ENCODE results near the gene SUMO2.

SUMO2 gene

GRCh38 chr17:75191584-75191983 lies 8.8 kb upstream of the SUMO2 start (continued):
- TF ChIP-seq ZNF677 (tag by site-specific recombination; IDR thresholded peaks at IDR 0.05) (no peak), KLF8 (tag by site-specific recombination; IDR thresholded peaks at IDR 0.05) (peak; percentile 51; the same call in 1 of the 2 replicates), GLIS1 (tag by site-specific recombination; IDR thresholded peaks at IDR 0.05) (peak; percentile 64), BCL11A (tag by site-specific recombination; IDR thresholded peaks at IDR 0.05; ENCODE audit: low read depth) (peak; percentile 66; the same call in 1 of the 2 replicates), ZNF777 (tag by site-specific recombination; IDR thresholded peaks at IDR 0.05; ENCODE audit: borderline replicate concordance) (no peak), ZFP69B (tag by site-specific recombination; IDR thresholded peaks at IDR 0.05) (0 out of 2 replicates have a peak, but pooled peaks have one; percentile 49), ZNF654 (tag by site-specific recombination; IDR thresholded peaks at IDR 0.05; ENCODE audit: low read depth) (no peak), ZBTB8A (tag by site-specific recombination; IDR thresholded peaks at IDR 0.05) (0 out of 2 replicates have a peak, but pooled peaks have one; percentile 20), SP3 (tag by site-specific recombination; IDR thresholded peaks at IDR 0.05) (0 out of 2 replicates have a peak, but pooled peaks have one; percentile 13), OSR2 (tag by site-specific recombination; IDR thresholded peaks at IDR 0.05) (peak; percentile 88), ZBTB17 (tag by site-specific recombination; IDR thresholded peaks at IDR 0.05) (peak; percentile 88), ZBTB21 (tag by site-specific recombination; IDR thresholded peaks at IDR 0.05) (peak; percentile 42; the same call in 1 of the 2 replicates), ZNF830 (tag by site-specific recombination; IDR thresholded peaks at IDR 0.05; ENCODE audit: low read depth) (no peak)
- TF ChIP-seq, protein P1, sequence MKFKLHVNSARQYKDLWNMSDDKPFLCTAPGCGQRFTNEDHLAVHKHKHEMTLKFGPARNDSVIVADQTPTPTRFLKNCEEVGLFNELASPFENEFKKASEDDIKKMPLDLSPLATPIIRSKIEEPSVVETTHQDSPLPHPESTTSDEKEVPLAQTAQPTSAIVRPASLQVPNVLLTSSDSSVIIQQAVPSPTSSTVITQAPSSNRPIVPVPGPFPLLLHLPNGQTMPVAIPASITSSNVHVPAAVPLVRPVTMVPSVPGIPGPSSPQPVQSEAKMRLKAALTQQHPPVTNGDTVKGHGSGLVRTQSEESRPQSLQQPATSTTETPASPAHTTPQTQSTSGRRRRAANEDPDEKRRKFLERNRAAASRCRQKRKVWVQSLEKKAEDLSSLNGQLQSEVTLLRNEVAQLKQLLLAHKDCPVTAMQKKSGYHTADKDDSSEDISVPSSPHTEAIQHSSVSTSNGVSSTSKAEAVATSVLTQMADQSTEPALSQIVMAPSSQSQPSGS (tag by site-specific recombination; IDR thresholded peaks at IDR 0.05; ENCODE audit: low read depth), result peak; percentile 87
- TF ChIP-seq, protein P2, sequence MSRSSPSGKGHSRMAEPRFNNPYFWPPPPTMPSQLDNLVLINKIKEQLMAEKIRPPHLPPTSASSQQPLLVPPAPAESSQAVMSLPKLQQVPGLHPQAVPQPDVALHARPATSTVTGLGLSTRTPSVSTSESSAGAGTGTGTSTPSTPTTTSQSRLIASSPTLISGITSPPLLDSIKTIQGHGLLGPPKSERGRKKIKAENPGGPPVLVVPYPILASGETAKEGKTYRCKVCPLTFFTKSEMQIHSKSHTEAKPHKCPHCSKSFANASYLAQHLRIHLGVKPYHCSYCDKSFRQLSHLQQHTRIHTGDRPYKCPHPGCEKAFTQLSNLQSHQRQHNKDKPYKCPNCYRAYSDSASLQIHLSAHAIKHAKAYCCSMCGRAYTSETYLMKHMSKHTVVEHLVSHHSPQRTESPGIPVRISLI (tag by site-specific recombination; IDR thresholded peaks at IDR 0.05), result peak; percentile 59; the same call in 1 of the 2 replicates

GRCh38 chr17:75188614-75189013 lies 5.9 kb upstream of the SUMO2 start:
- H3K4me1 ChIP-seq (ENCODE audit: control insufficient read depth, insufficient read depth, low read length), result no peaks in the 10 kb centered on the region
- H3K27ac ChIP-seq (ENCODE audit: extremely low read depth, low read depth, low read length), result no peak overlapping the region
- TF ChIP-seq ZNF558 (tag by site-specific recombination; IDR thresholded peaks at IDR 0.05) (no peak), ZNF155 (tag by site-specific recombination; IDR thresholded peaks at IDR 0.05) (no peak), ZIC2 (tag by site-specific recombination; IDR thresholded peaks at IDR 0.05) (no peak), GLI2 (tag by site-specific recombination; IDR thresholded peaks at IDR 0.05; ENCODE audit: borderline replicate concordance, low read depth) (no peak), ZNF169 (tag by site-specific recombination; IDR thresholded peaks at IDR 0.05) (no peak), ZBTB1 (tag by site-specific recombination; IDR thresholded peaks at IDR 0.05) (no peak), ZNF24 (tag by site-specific recombination; IDR thresholded peaks at IDR 0.05) (peak; percentile 89)
- H3K9me3 ChIP-seq (ENCODE audit: control insufficient read depth, insufficient read depth, low read depth, low read length), result no peaks in the 10 kb centered on the region
- H3K4me3 ChIP-seq (ENCODE audit: low read depth, low read length), result no peak overlapping the region
- ChIA-PET CTCF (interaction anchor here (0.9 to 4.6 kb wide), 5 partner anchors 13 to 231 kb away, joined by 3 to 49 read pairs (median 4); no protein-coding TSS in a partner anchor), POLR2A (interaction anchor here (1.1 to 1.9 kb wide), 2 partner anchors 10 to 34 kb away, joined by 3 to 7 read pairs; partner anchors contain the start of gene JPT1)
- H3K36me3 ChIP-seq (ENCODE audit: control insufficient read depth in 2 of 2, insufficient read depth in 1 of 2, low read length in 2 of 2), result no peaks in the 10 kb centered on the region
